HG02610 (cell line): Measurements from ENCODE around the gene BET1.
A peak's percentile ranks its signal among the peaks of the same experiment; 100 is the strongest.

Experiments
- ATAC-seq: cut with Tn5 transposase; IDR thresholded peaks from one replicate; pipeline ENCODE4 v1.9.1; 2021; ENCODE audit warnings: mild to moderate bottlenecking, moderate library complexity; ENCODE audit not compliant: unreplicated experiment

The BET1 gene

DNA sequence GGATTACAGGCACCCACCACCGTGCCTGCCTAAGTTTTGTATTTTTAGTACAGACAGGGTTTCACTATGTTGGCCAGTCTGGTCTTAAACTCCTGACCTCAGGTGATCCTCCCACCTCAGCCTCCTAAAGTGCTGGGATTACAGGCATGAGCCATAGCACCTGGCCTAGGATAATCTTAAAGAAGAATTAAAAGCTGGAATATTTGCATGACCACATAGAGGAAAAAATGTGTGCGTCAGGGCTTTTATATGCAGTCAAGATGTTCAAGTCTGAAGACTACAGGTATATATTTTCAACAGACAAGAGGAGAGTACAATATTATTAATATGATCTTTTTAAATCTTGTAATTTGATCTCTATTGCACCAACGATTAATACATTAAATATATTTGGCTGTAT lies 43.2 kb downstream of the BET1 start:
- no peak for ATAC-seq

DNA sequence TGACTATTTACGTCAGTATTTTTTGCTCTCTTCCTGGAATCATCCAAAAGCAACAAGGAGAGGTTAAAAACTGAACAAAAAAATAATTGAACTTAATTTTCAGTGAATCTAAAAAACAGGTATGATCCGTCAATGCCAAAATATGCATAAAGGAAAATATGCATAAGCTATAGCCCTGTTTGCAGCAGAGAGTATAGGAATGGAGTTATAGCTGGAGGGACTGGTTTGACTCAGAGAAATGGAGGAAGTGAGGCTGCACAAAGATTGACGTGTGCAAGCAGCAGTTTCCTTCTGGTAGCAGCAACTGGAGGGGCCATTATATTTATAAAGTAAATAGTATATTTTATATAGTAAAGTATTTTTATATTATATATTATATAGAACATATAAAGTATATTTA lies 45.5 kb downstream of the BET1 start:
- ATAC-seq: no peak

DNA sequence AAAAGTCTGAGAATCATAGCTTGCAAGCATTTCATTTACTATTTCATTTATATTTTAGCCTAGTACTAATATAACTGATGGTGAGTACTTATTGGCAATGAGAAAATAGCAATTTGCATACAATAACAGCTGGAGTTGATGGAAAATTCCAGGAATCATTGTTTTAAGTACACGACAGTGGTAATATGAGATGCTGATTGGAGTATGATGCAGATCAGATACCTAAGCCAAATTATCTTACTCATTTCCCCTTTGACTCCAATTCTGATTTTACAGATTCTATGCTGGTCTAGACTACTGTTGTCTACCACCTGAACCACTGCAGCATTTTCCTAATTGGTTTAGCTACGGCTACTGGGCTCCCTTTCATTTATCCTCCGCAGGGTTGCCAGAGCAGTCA lies 45.9 kb downstream of the BET1 start:
- no peak for ATAC-seq

DNA sequence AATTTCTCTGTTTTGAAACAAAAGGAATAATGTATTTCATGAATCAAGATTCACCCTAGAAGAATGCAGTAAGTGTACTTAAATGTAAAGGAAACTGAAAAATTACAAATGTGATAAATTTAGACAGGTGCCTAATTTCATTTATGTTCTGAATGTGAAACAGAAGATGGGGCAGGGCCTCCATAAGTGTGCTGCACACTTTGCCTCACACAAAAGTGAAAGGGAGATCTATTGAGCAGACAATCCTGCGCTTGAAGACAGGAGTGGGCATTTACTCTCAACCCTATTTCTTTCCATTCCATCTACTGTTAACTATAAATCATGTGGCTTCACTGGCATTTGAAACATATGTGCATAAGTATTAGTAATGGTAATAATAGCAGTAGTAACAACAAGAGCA lies 46.4 kb downstream of the BET1 start:
- no peak for ATAC-seq

DNA sequence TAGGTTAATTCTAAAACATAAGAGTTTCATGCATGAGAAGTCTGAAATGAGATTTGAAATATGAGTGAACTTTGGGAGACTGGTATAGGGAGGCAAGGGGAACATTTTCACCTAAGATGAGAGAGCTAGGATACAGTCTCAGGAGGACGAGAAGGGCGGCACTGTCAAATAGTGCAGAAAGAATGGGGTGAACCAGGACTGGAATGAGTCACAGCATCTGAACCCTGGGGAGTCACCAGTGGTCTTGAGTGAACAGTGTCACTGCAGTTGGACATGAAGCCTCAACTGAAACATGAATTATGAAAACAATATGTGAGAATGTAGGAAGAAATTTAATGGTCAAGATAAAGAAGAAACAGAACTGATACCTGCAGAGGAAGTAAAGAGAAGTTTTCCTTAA lies 48.9 kb downstream of the BET1 start:
- peak; percentile 97 for ATAC-seq

DNA sequence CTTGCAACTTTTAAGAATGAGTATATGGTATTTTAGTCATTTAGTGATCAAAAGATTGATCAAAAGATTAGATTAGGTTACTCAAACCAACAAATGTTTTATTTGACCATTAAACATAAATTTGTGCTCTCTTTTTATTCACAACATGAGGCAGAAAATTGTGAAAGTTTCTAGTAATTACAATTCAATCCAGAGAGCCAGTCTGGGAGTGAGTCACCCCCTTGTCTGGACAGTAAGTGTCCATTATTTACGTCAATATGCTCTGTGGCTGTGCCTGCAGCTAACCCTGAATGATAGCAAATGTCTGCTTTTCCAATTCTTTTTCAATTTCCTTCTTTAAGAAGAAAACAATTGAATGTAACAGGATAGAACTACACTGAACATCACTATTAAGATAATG lies 54.7 kb downstream of the BET1 start:
- ATAC-seq: no peak

DNA sequence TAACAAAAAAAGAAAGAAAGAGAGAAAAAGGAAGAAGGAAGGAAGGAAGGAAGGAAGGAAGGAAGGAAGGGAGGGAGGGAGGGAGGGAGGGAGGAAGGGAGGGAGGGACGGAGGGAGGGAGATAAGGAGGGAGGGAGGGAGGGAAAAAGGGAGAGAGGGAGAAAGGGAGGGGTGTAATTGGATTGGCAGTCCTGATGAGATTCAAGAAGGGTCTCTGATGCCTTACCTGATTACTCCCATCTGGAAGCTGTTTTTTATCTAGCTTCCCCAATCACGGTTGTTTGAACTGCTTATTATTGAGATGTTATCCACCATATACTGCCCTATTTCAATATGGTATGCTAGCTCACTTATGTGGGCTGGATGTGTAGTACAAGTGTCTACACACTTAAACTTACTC lies 55.3 kb downstream of the BET1 start:
- ATAC-seq: no peak

DNA sequence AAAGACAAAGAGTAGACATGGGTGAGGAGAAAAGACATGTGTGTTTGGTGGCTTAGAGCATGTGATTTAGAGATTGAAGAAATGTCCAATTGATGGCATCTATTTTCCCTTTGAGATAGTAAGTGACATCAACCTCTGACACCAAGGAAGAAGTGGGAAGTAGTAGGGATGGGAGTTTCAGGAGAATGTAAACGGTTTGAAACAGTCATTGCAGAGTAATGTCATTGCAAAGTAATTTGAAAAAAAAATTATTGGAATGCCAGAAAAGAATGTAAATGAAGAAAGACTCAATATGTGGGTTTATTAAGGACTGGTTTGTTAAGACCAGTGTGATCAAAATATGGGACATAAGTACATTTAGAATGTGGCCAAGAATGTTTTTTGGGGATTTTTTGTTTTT lies 56.0 kb downstream of the BET1 start:
- ATAC-seq: no peak

DNA sequence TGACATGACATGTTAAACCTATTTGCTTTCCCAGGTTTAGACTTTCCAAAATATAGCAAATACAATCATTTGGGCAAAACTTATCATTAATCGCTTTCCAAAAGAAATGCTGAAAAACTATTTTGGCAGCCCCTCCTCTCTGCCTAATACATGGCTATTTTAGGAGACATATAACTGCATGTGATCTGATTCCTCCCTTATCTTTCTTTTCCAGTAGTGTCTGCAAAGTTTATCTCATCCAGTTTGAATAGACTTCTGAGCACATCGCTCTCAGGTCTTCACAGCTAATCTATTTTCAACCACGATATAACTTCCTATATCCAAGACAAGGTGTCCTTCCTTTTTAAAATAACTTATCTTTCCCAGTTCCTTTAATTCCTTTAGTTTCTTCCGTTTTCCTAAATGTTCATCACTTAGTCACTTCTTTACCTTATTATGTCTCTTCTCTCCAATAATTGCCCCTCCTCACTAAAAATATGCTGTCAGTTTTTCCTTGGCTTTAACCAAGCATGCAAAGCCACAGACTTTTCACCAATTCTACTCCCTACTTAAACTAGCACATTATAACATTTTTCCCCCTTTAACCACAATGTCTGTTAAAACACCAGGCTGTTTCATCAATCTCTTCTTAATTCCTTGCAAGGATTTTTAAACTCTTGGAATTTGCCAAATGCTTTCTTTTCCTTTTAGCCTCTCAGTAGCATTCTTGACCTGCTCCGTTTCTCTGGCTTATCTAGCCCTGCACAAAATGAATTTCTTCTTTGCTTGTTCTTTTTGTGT lies 58.2 kb downstream of the BET1 start:
- no peak for ATAC-seq

DNA sequence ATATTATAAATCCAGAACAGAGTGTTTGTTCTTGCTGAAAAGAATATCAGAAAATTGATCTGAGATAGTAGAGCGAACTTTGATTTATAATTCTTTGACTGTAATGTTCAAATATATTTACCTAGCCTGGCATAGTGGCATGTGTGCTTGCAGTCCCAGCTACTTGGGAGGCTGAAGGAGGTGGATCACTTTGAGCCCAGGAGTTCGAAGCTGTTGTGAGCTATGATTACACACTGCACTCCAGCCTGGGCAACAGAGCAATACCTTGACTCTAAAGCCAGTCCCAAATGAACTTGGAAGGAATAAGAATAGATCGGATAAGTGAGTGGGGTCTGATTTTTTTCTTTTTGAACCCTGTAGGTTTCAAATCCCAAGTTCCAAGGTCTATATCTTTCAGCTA lies 59.1 kb downstream of the BET1 start:
- no peak for ATAC-seq

DNA sequence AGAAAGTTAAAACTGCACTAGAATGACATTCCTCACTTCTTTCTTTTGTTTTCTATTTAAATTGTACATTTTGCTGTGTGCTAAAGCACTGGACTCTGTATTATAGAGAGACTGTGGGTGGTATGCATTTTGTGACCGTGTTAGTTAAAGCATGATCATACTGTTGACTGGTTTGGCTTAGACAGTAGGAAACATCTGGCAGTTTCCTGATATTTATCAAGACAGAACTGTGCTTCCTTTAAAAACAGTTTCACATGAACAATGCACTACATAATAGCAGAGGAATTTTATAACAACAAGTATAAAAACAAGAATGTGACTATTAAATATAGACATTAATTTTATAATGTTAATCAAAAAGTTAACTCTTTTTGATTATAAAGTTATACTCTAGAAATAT lies 59.5 kb downstream of the BET1 start:
- no peak for ATAC-seq

DNA sequence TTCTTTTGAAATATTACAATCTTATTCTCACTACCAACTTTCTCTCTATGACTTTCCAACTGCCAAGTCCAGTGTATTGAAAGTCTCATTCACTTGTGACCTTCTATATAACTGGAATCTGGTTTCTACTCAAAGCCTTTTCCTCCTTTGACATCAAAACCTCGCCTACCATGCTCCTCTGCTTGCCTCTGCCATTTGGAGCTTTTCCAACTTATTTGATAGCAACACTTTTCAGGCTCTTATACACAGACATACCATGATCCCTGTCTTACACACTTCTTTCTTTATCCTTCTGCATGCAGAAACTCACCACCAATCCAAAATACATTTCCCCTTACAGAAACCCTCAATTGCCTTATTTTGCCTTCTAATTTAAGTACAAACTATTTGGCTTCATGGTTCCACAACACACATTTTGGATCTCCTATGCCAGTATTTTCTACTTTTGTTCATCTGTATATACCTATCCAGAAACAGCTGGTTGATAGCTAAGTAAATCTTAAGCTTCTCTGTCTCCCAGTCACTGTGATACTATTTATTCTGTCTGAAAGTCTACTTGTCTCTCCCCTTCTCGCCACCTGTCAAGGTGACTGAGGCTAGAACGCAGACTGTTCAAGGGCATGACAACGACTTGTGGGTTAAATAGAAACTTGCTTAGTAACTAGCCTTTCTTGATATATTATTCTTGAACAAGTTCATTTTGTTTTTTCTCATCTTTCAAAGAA lies 60.2 kb downstream of the BET1 start:
- ATAC-seq: no peak
